ENCODE measurements around the gene DYNC2LI1.

Gene DYNC2LI1

GRCh38 chr2:43764086-43764705 lies 9.6 kb upstream of the DYNC2LI1 start:
- Histone ChIP-seq H3K4me3 (ENCODE audit: low read depth, low read length, poor library complexity, severe bottlenecking) (no peak overlapping the region), H2AFZ (ENCODE audit: low read length) (no peak overlapping the region), H3F3A (ENCODE audit: insufficient read depth, low read length) (no peaks in the 10 kb centered on the region), H3K9me2 (ENCODE audit: low read depth, low read length) (no peaks in the 10 kb centered on the region), H3K27ac (ENCODE audit: low read depth, low read length, poor library complexity, severe bottlenecking) (no peak overlapping the region), H3K4me2 (ENCODE audit: low read length) (no peak overlapping the region), H3K27me3 (ENCODE audit: insufficient read depth, low read length) (no peaks in the 10 kb centered on the region), H3K9ac (ENCODE audit: low read length) (no peak overlapping the region), H3K9me3 (ENCODE audit: low read length) (no peaks in the 10 kb centered on the region), H4K20me1 (ENCODE audit: insufficient read depth, low read length) (no peaks in the 10 kb centered on the region), H3K36me3 (ENCODE audit: insufficient read depth, low read length) (no peaks in the 10 kb centered on the region), H3K79me2 (ENCODE audit: insufficient read depth, low read length) (no peaks in the 10 kb centered on the region), H3K4me1 (ENCODE audit: insufficient read depth, low read length, severe bottlenecking) (no peaks in the 10 kb centered on the region)
- TF ChIP-seq CTCF (IDR thresholded peaks at IDR 0.05; ENCODE audit: low read length) (no peak), EZH2 (IDR thresholded peaks at IDR 0.05; ENCODE audit: borderline replicate concordance, low read length) (no peak)

DNA sequence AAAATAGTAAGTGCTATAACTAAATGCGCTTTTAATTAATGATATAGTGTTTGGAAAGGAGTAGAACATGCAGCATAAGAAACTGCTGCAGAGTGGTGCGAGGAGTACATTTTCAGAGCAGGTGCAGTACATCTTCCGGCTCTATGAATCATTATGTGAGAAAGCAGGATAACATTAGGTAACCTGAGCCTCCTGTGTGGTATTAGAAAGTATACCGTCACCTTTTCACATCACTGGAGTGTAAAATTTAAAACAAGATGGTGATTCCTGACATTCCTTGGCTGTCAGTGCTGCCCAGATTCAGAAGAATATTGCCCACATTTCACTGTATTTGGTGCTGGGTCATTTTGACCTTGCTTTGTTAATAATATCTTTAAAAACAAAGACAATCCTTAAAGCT lies 7.8 kb upstream of the DYNC2LI1 start:
- H3K4me3 ChIP-seq (ENCODE audit: low read depth, low read length, poor library complexity, severe bottlenecking): no peak overlapping the region
- H3K4me2 ChIP-seq (ENCODE audit: low read length): no peak overlapping the region
- no peaks in the 10 kb centered on the region for H3F3A ChIP-seq (ENCODE audit: insufficient read depth, low read length)
- no peaks in the 10 kb centered on the region for H3K4me1 ChIP-seq (ENCODE audit: insufficient read depth, low read length, severe bottlenecking)
- no peaks in the 10 kb centered on the region for H3K27me3 ChIP-seq (ENCODE audit: insufficient read depth, low read length)
- H3K9ac ChIP-seq (ENCODE audit: low read length): no peak overlapping the region
- H3K36me3 ChIP-seq (ENCODE audit: insufficient read depth, low read length): no peaks in the 10 kb centered on the region
- no peaks in the 10 kb centered on the region for H3K9me2 ChIP-seq (ENCODE audit: low read depth, low read length)
- H3K79me2 ChIP-seq (ENCODE audit: insufficient read depth, low read length): no peaks in the 10 kb centered on the region
- H3K27ac ChIP-seq (ENCODE audit: low read depth, low read length, poor library complexity, severe bottlenecking): no peak overlapping the region
- H4K20me1 ChIP-seq (ENCODE audit: insufficient read depth, low read length): no peaks in the 10 kb centered on the region
- TF ChIP-seq CTCF (IDR thresholded peaks at IDR 0.05; ENCODE audit: low read length) (no peak), EZH2 (IDR thresholded peaks at IDR 0.05; ENCODE audit: borderline replicate concordance, low read length) (no peak)
- H2AFZ ChIP-seq (ENCODE audit: low read length): no peak overlapping the region
- no peaks in the 10 kb centered on the region for H3K9me3 ChIP-seq (ENCODE audit: low read length)

DNA sequence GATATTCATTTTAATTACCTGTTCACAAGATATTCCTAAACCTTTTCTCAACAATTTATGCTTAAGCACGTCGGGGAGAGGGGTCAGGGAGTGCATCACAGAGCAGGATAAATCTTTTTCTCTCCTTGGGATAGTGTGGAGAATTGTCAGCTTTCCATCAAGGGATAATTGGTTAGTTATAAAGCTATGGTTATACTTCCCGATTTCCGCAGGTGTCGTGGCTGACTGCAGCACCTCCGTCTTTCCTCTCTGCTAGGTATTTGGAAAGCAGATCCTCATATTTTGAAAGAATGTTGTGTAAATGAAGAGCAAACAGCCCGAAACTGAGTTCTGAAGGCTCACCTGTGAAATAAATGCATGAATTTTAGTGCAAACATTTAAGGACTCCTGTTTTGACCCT lies 778 bp downstream of the DYNC2LI1 start:
- no peaks in the 10 kb centered on the region for H3K9me2 ChIP-seq (ENCODE audit: low read depth, low read length)
- no peaks in the 10 kb centered on the region for H3K36me3 ChIP-seq (ENCODE audit: insufficient read depth, low read length)
- peaks cover 7% of the 10 kb centered on the region for H3K4me1 ChIP-seq (ENCODE audit: insufficient read depth, low read length, severe bottlenecking)
- no peaks in the 10 kb centered on the region for H3F3A ChIP-seq (ENCODE audit: insufficient read depth, low read length)
- H3K27ac ChIP-seq (ENCODE audit: low read depth, low read length, poor library complexity, severe bottlenecking): no peak overlapping the region
- no peaks in the 10 kb centered on the region for H3K27me3 ChIP-seq (ENCODE audit: insufficient read depth, low read length)
- peak overlapping the region; percentile 96 for H3K4me3 ChIP-seq (ENCODE audit: low read depth, low read length, poor library complexity, severe bottlenecking)
- no peak for TF ChIP-seq EZH2 (IDR thresholded peaks at IDR 0.05; ENCODE audit: borderline replicate concordance, low read length)
- peak overlapping the region; percentile 90 for H2AFZ ChIP-seq (ENCODE audit: low read length)
- H4K20me1 ChIP-seq (ENCODE audit: insufficient read depth, low read length): no peaks in the 10 kb centered on the region
- no peaks in the 10 kb centered on the region for H3K9me3 ChIP-seq (ENCODE audit: low read length)
- peak overlapping the region; percentile 68 for H3K9ac ChIP-seq (ENCODE audit: low read length)
- peak overlapping the region; percentile 89 for H3K4me2 ChIP-seq (ENCODE audit: low read length)
- H3K79me2 ChIP-seq (ENCODE audit: insufficient read depth, low read length): no peaks in the 10 kb centered on the region

GRCh38 chr2:43776324-43776723 lies 2.5 kb downstream of the DYNC2LI1 start:
- Histone ChIP-seq H3K79me2 (ENCODE audit: insufficient read depth, low read length) (no peaks in the 10 kb centered on the region), H3K27me3 (ENCODE audit: insufficient read depth, low read length) (no peaks in the 10 kb centered on the region), H3K9ac (ENCODE audit: low read length) (no peak overlapping the region), H3K36me3 (ENCODE audit: insufficient read depth, low read length) (no peaks in the 10 kb centered on the region), H3K4me3 (ENCODE audit: low read depth, low read length, poor library complexity, severe bottlenecking) (no peak overlapping the region), H3K4me2 (ENCODE audit: low read length) (no peak overlapping the region), H3K9me2 (ENCODE audit: low read depth, low read length) (no peaks in the 10 kb centered on the region), H4K20me1 (ENCODE audit: insufficient read depth, low read length) (no peaks in the 10 kb centered on the region), H3F3A (ENCODE audit: insufficient read depth, low read length) (no peaks in the 10 kb centered on the region), H2AFZ (ENCODE audit: low read length) (no peak overlapping the region), H3K4me1 (ENCODE audit: insufficient read depth, low read length, severe bottlenecking) (peaks cover 7% of the 10 kb centered on the region), H3K27ac (ENCODE audit: low read depth, low read length, poor library complexity, severe bottlenecking) (no peak overlapping the region), H3K9me3 (ENCODE audit: low read length) (no peaks in the 10 kb centered on the region)
- TF ChIP-seq CTCF (IDR thresholded peaks at IDR 0.05; ENCODE audit: low read length): no peak
- TF ChIP-seq EZH2 (IDR thresholded peaks at IDR 0.05; ENCODE audit: borderline replicate concordance, low read length): no peak

Data from OCI-LY1 (cell line).